GM06990 (cell line): Measurements from ENCODE around the gene NSD2.

Experiments used
- DNase-seq: peaks from one replicate; pipeline ENCODE4 v3.0.0-alpha.2; 2011; ENCODE audit not compliant: insufficient read length; ENCODE audit errors: extremely low read depth
- H3K27me3 ChIP-seq: replicated peaks from 2 replicates; pipeline ENCODE4 v1.6.0; 2011; ENCODE audit warnings: low read length; ENCODE audit not compliant: control insufficient read depth, insufficient read depth
- H3K36me3 ChIP-seq: 2 replicates; pipeline ENCODE4 v1.5.1; 2011; ENCODE audit warnings: low read length; ENCODE audit not compliant: control insufficient read depth, insufficient read depth
- H3K4me3 ChIP-seq: replicated peaks from 2 replicates; pipeline ENCODE4 v1.5.1; 2011; ENCODE audit warnings: low read depth, mild to moderate bottlenecking, control low read depth, low read length
- CTCF ChIP-seq: IDR thresholded peaks from 2 replicates; pipeline ENCODE4 v1.5.1; 2011; ENCODE audit warnings: low read length, control low read depth, mild to moderate bottlenecking, inconsistent platforms; ENCODE audit not compliant: insufficient read depth, poor library complexity, severe bottlenecking

The NSD2 gene

GRCh38 chr4:1859389-1859753 lies 11.8 kb upstream of the NSD2 start:
- TF ChIP-seq CTCF: no peak
- DNase-seq: no peak
- no peak overlapping the region for H3K4me3 ChIP-seq
- no peaks in the 10 kb centered on the region for H3K36me3 ChIP-seq
- H3K27me3 ChIP-seq: no peaks in the 10 kb centered on the region

GRCh38 chr4:1862055-1862911 lies 8.9 kb upstream of the NSD2 start:
- no peak for DNase-seq
- TF ChIP-seq CTCF: no peak
- Histone ChIP-seq H3K4me3 (peak overlapping the region; percentile 37), H3K36me3 (no peaks in the 10 kb centered on the region), H3K27me3 (no peaks in the 10 kb centered on the region)

GRCh38 chr4:1862961-1863296 lies 8.3 kb upstream of the NSD2 start:
- TF ChIP-seq CTCF: no peak

GRCh38 chr4:1863297-1864033 lies 7.7 kb upstream of the NSD2 start:
- DNase-seq: no peak
- TF ChIP-seq CTCF: no peak
- H3K36me3 ChIP-seq: no peaks in the 10 kb centered on the region
- no peaks in the 10 kb centered on the region for H3K27me3 ChIP-seq
- H3K4me3 ChIP-seq: no peak overlapping the region

More at GRCh38 chr4:1862961-1863296, 8.3 kb upstream of the NSD2 start:
- H3K4me3 ChIP-seq: no peak overlapping the region
- DNase-seq: no peak
- H3K27me3 ChIP-seq: no peaks in the 10 kb centered on the region
- no peaks in the 10 kb centered on the region for H3K36me3 ChIP-seq

GRCh38 chr4:1864076-1865008 lies 6.9 kb upstream of the NSD2 start:
- no peak for DNase-seq

More at GRCh38 chr4:1864076-1865008, 6.9 kb upstream of the NSD2 start:
- Histone ChIP-seq H3K4me3 (no peak overlapping the region), H3K36me3 (no peaks in the 10 kb centered on the region), H3K27me3 (no peaks in the 10 kb centered on the region)
- TF ChIP-seq CTCF: no peak
